CD4-positive, alpha-beta T cell treated with Interferon alpha-2 for 1 hour (primary cell): Measurements from ENCODE around the gene MPP4.

Experiments used
- DNase-seq, 2 donors: peaks; one replicate each; pipeline ENCODE4 v3.0.0-alpha.2; 2020 to 2022

MPP4 gene

GRCh38 chr2:201669865-201670264 is 28.6 kb downstream of the MPP4 start:
- DNase-seq, result no peak

- no peak for DNase-seq
Observed at GRCh38 chr2:201668402-201668910, 30.0 kb downstream of the MPP4 start.

DNA sequence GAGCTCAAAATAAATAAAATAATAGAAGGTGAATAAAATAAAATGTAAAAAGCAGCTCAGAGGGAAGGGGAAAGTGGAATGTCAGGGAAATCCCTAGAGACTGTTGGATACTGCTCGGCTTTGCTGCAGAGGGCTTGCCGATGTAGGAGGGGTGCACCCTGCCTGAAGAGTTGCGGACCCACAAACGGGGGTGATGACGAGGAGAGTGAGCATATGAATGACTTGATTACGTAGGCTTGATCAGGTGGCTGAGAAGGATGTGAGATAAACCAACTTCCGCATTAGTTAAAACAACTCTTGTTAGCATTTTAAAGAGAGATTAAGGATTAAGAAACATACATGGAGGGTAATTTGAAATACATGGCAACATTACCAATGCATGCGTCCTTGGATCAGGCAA is 34.1 kb downstream of the MPP4 start:
- no peak for DNase-seq

- no peak for DNase-seq
Observed at GRCh38 chr2:201661366-201661765, 37.1 kb downstream of the MPP4 start.

DNA sequence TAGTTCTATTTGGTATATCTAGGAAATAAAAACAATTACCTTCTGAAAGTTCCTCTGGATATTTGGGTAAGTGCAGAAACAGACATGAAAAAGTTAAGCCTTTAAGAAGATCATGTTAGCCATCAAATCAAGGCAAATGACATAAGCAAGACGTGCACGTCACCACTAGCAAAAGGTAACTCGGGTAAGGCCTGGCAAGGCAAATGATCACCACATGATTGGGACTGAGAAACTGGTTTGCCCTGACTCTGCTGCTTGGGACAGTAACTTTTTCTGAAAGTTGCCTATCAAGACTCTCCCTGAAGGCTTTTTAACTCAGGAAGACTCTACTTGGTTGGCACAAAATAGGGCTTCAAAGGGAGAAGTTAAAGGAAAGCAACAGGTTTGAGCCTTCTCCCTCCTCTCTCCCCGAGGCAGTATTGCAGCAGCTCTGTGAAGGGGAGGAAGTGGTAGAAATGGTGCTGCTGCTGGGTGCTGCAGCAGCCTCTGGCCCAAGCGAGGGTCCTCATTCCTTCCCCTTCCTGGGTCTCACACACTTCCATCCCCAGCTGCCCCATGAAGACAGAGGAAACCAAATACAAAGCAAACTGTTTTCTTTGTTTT is 38.0 kb downstream of the MPP4 start:
- no peak for DNase-seq

- DNase-seq, result no peak
Observed at GRCh38 chr2:201656740-201657139, 41.7 kb downstream of the MPP4 start.

DNA sequence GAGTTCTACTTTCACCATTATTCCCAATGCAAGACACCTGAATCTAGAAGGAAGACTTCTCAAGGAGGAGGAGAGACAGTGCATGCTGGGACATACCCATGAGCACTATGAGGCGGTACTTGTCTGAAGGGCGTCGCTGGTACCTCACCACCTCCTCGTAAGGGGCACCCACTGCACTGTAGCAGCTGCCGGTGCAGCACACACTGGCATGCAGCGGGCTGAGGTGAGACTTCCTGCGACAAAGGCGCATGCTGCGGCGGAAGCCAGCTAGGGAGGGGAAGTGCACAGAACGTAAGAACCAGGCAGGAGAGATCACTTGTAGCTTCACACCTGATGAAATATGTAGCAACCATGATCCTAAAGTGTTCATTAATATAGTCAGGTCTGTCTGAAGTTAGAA is 42.3 kb downstream of the MPP4 start:
- peak; percentile 33 to 53 for DNase-seq

DNA sequence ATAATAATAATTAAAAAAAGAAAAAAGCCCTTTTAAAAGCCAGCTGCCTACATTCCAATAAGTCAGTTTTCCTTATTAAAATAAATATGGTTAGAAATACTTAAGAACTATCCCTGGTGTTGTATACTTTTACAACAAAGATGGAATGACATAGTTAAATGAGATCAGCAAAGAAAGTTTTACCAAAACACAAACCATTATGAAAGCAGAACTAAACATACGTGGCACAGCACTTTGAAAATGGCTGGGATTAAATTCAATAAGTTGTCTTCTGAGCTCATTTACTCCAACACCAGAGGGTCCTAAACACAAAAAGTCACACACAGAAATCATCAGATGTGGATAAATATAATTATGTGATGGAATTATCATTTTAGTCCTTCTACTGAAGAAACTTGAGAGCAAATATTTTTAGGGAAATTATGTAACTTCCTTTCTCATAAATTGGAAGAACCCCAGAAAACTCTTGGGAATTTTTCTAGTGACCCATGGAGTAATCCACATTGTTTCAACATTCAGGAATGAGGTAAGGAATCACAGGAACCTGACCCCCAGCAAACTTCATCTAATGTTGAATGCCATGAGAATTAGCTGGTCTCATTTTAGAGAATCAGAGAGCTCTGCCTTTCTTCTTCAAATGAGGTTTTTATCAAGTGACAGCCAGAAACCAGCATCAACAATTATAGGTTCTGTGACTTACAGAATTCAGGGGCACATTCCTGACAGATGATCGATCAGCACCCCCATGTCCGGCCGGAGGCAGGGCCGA is 43.6 kb downstream of the MPP4 start:
- DNase-seq, result no peak

GRCh38 chr2:201653221-201653620 is 45.2 kb downstream of the MPP4 start:
- DNase-seq, result no peak

DNA sequence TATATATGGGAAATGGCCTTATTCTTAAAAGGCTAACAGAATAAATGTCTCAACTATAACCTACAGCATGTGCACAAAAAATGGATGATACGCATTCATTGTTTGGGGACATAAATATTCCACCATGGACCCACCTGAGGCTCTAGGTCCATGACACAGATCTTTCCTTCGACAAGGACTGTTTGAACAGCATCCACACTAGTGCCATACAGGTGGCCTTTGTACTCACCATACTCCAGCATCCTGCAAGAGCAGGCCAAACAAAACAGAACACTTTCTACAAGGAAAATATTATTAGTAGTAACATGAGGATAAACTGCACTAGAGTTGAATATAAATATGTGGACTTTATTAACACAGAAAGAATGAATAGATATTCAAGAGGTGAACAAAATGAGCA is 49.0 kb downstream of the MPP4 start:
- DNase-seq, result no peak

GRCh38 chr2:201647431-201647830 is 51.0 kb downstream of the MPP4 start:
- no peak for DNase-seq

DNA sequence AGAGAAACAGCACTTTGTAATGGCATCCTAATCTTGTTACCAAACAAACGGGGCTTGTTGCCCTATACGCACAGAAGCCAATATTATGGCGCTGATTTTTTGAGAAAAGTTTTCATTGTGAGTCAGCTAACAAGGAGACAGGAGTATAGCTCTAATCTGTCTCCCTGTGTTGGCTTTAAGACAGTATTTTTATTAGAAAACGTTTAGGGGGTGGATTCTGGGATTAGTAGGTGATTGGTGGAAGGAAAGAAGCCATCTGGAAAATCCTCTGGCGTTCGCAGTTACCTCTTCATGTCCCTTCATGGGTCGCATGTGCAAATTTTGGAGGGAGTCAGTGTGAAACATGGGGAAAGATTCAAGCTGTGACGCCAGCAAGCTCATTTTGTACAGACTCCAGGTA is 54.4 kb downstream of the MPP4 start:
- no peak for DNase-seq

- peak; percentile 43 to 61 for DNase-seq
Observed at GRCh38 chr2:201643216-201643890, 55.1 kb downstream of the MPP4 start, which contains the start of gene TMEM237. TMEM237 (minus strand) TSS chr2:201643503; CDS start chr2:201643400, 103 bp downstream.

- peak; percentile 78 to 88 for DNase-seq
Observed at GRCh38 chr2:201642579-201643215, 55.7 kb downstream of the MPP4 start.

- DNase-seq, result no peak
Observed at GRCh38 chr2:201642086-201642578, 56.3 kb downstream of the MPP4 start.

DNA sequence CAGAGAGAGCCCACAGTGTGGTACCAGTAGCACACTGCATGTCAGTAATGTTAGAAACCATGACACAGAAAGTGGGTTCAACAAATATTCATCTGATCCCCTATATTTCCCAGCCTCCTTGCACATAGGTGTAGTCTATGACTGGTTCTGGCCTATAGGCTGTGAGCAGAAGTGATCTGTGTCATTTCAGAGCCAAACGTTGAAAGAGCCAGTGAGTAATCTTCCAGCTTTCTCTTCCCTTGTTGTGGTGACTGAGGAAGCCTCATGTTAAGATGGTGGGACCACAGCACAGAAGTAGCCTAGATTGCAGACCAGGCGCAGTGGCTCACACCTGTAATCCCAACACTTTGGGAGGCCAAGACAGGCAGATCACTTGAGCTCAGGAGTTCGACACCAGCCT is 59.2 kb downstream of the MPP4 start:
- DNase-seq, result no peak

- no peak for DNase-seq
Observed at GRCh38 chr2:201638326-201638725, 60.1 kb downstream of the MPP4 start.

- no peak for DNase-seq
Observed at GRCh38 chr2:201633661-201634249, 64.7 kb downstream of the MPP4 start.

DNA sequence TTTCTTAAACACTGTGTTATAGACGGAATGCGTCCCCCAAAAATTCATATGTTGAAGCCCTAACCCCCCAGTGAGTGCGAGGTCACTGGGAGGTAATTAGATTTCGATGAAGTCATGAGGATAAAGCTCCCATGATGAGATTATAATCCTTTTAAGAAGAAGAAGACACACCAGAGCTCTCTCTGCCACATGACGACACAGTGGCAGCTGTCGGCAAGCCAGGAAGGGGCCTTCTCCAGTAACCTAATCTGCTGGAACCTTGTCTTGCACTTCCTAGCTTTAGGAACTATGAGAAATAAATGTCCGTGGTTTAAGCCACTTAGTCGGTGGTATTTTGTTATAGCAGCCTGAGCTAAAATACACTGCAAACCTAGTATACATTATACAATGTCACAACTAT is 67.4 kb downstream of the MPP4 start:
- DNase-seq, result no peak

DNA sequence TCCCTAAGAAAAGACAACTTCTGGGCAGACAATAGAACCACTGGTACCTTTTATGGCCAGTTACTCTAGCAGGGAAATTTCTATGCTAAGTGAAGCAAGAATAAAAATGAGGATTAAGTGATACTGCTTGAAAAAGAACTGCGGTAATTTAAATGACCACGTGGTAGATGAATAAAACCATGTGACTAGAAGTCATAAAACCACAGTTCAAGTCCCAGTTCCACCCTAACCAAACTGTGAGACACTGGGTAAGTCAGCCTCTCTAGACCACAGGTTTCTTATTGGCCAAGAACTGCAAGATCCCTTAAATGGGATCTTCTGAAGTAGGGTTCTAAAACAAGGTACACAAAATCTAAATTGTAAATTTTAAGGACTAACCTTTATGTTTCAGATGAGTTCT is 67.9 kb downstream of the MPP4 start:
- no peak for DNase-seq

- DNase-seq, result no peak
Observed at GRCh38 chr2:201628545-201628944, 69.9 kb downstream of the MPP4 start.

- DNase-seq, result no peak
Observed at GRCh38 chr2:201622306-201622970, 76.0 kb downstream of the MPP4 start.
